H1 (cell line): ENCODE measurements around the gene CSF2RB. TPM values are rescaled to one million over a fixed set of nuclear protein-coding genes. Genes with fewer than 3 reads are reported as not detected.

ENCODE experiments used
- CTCF ChIA-PET: fragments of 300-600 bp; sonication (Branson Sonifier 250); formaldehyde crosslinking; loops from one replicate; lab custom pipeline; 2021; ENCODE audit not compliant: partially characterized antibody; lab: Charles Lee
- POLR2A ChIA-PET: fragments of 300-600 bp; sonication (Branson Sonifier 250); formaldehyde crosslinking; loops from one replicate; lab custom pipeline; 2021; ENCODE audit warnings: inconsistent platforms; ENCODE audit not compliant: partially characterized antibody; lab: Charles Lee
- DNase-seq, 2 experiments: peaks; one replicate each; pipeline versions ENCODE4 v3.0.0 to v3.0.0-alpha.2; 2010 to 2022; ENCODE audit warnings: low spot score in 2 of 2, low read depth in 1 of 2, mixed read lengths in 1 of 2
- FAIRE-seq: peaks from 2 replicates; lab custom pipeline; 2011; peaks lifted over from hg19 to GRCh38; lab: Jason Lieb, UNC
- H2AFZ ChIP-seq: 2 replicates; pipeline ENCODE4 v1.8.1; 2012; ENCODE audit warnings: low read length, inconsistent platforms
- H2AK5ac ChIP-seq: 2 replicates; pipeline ENCODE4 v1.6.1; 2013; ENCODE audit warnings: low read depth, low read length
- H2BK120ac ChIP-seq: replicated peaks from 2 replicates; pipeline ENCODE3; 2013; ENCODE audit warnings: low read depth, low read length, inconsistent platforms
- H2BK12ac ChIP-seq: 2 replicates; pipeline ENCODE4 v1.6.1; 2013; ENCODE audit warnings: low read depth, low read length
- H2BK15ac ChIP-seq: 2 replicates; pipeline ENCODE4 v1.6.1; 2013; ENCODE audit warnings: low read length
- H2BK20ac ChIP-seq: 2 replicates; pipeline ENCODE4 v1.6.1; 2013; ENCODE audit warnings: low read length
- H2BK5ac ChIP-seq: 2 replicates; pipeline ENCODE4 v1.6.1; 2013; ENCODE audit warnings: low read depth, low read length
- H3K14ac ChIP-seq: 2 replicates; pipeline ENCODE4 v1.6.1; 2013; ENCODE audit warnings: inconsistent platforms; ENCODE audit not compliant: insufficient read length
- H3K18ac ChIP-seq: 2 replicates; pipeline ENCODE4 v1.6.1; 2013; ENCODE audit warnings: low read length; ENCODE audit errors: extremely low read depth
- H3K23ac ChIP-seq: 2 replicates; pipeline ENCODE4 v1.6.1; 2013; ENCODE audit warnings: inconsistent platforms; ENCODE audit not compliant: insufficient read length
- H3K23me2 ChIP-seq: 2 replicates; pipeline ENCODE4 v1.6.1; 2013; ENCODE audit warnings: low read depth, low read length
- H3K27ac ChIP-seq: 2 replicates; pipeline ENCODE4 v1.6.1; 2011; ENCODE audit warnings: low read depth, low read length, inconsistent platforms
- H3K27me3 ChIP-seq, 4 experiments: replicated peaks in 1 of 4; 1 replicate in 1 of 4; 2 replicates in 3 of 4; pipeline versions ENCODE4 v1.6.1 to v1.8.1; 2011 to 2013; ENCODE audit warnings: low read length in 3 of 4, mild to moderate bottlenecking in 3 of 4, inconsistent platforms in 2 of 4, mixed read lengths in 2 of 4, moderate library complexity in 1 of 4; ENCODE audit not compliant: control insufficient read depth in 3 of 4, insufficient read depth in 3 of 4; ENCODE audit errors: extremely low read depth in 1 of 4
- H3K36me3 ChIP-seq, 4 experiments: 2 replicates each; pipeline versions ENCODE4 v1.6.1 to v1.8.1; 2011 to 2013; ENCODE audit warnings: mild to moderate bottlenecking in 4 of 4, low read length in 3 of 4, moderate library complexity in 2 of 4, control low read depth in 1 of 4, inconsistent platforms in 1 of 4; ENCODE audit not compliant: insufficient read depth in 4 of 4, control insufficient read depth in 2 of 4
- H3K4ac ChIP-seq: replicated peaks from 2 replicates; pipeline ENCODE3; 2013; ENCODE audit warnings: low read length, low read depth, mixed read lengths, inconsistent platforms; ENCODE audit not compliant: insufficient read length
- H3K4me1 ChIP-seq, 4 experiments: replicated peaks in 1 of 4; 1 replicate in 1 of 4; 2 replicates in 3 of 4; pipeline versions ENCODE4 v1.6.1 to v1.8.1; 2011 to 2013; ENCODE audit warnings: low read length in 3 of 4, inconsistent platforms in 2 of 4, mixed read lengths in 1 of 4; ENCODE audit not compliant: insufficient read depth in 4 of 4, control insufficient read depth in 3 of 4
- H3K4me2 ChIP-seq, 2 experiments: 2 replicates each; pipeline versions ENCODE4 v1.6.1 to v1.8.1; 2011 to 2013; ENCODE audit warnings: low read depth in 2 of 2, low read length in 2 of 2, control low read depth in 1 of 2, inconsistent platforms in 1 of 2, mild to moderate bottlenecking in 1 of 2; ENCODE audit not compliant: insufficient read depth in 1 of 2
- H3K4me3 ChIP-seq, 4 experiments: fragments of 200-600, 300-600 bp in 1 of 4; sonication (generic), shearing (Covaris generic), sonication (Bioruptor Twin) in 1 of 4; 2 replicates each; pipeline versions ENCODE4 v1.5.1 to v1.8.1; 2011 to 2016; ENCODE audit warnings: low read length in 4 of 4, low read depth in 3 of 4, control low read depth in 2 of 4, inconsistent platforms in 2 of 4, mild to moderate bottlenecking in 2 of 4, mixed read lengths in 1 of 4, moderate library complexity in 1 of 4; ENCODE audit not compliant: insufficient read depth in 2 of 4; ENCODE audit errors: extremely low read depth in 1 of 4
- H3K56ac ChIP-seq: replicated peaks from 2 replicates; pipeline ENCODE3; 2013; ENCODE audit warnings: low read depth, mild to moderate bottlenecking, mixed read lengths, low read length, inconsistent platforms; ENCODE audit not compliant: insufficient read length
- H3K79me1 ChIP-seq: 2 replicates; pipeline ENCODE4 v1.6.1; 2013; ENCODE audit warnings: low read depth, low read length, control low read depth
- H3K79me2 ChIP-seq, 2 experiments: 2 replicates each; pipeline versions ENCODE4 v1.6.1 to v1.8.1; 2012 to 2013; ENCODE audit warnings: low read length in 2 of 2, mild to moderate bottlenecking in 2 of 2, inconsistent platforms in 1 of 2; ENCODE audit not compliant: insufficient read depth in 2 of 2, control insufficient read depth in 1 of 2
- H3K9ac ChIP-seq, 4 experiments: replicated peaks in 1 of 4; 1 replicate in 1 of 4; 2 replicates in 3 of 4; pipeline versions ENCODE4 v1.6.1 to v1.8.1; 2011 to 2013; ENCODE audit warnings: low read depth in 3 of 4, low read length in 3 of 4, control low read depth in 2 of 4, mild to moderate bottlenecking in 2 of 4, moderate library complexity in 2 of 4, inconsistent platforms in 1 of 4; ENCODE audit errors: extremely low read depth in 1 of 4
- H3K9me3 ChIP-seq, 2 experiments: 2 replicates each; pipeline versions ENCODE4 v1.6.1 to v1.8.1; 2012 to 2013; ENCODE audit warnings: mild to moderate bottlenecking in 2 of 2, moderate library complexity in 2 of 2, control low read depth in 1 of 2, inconsistent platforms in 1 of 2, low read depth in 1 of 2, low read length in 1 of 2, mixed read lengths in 1 of 2; ENCODE audit not compliant: insufficient read depth in 2 of 2
- H4K20me1 ChIP-seq, 2 experiments: replicated peaks in 1 of 2; 2 replicates each; pipeline versions ENCODE3 to v1.8.1; 2011 to 2013; ENCODE audit warnings: inconsistent platforms in 2 of 2, low read length in 2 of 2, mild to moderate bottlenecking in 1 of 2; ENCODE audit not compliant: insufficient read depth in 2 of 2, control insufficient read depth in 1 of 2
- H4K5ac ChIP-seq: 2 replicates; pipeline ENCODE4 v1.6.1; 2013; ENCODE audit warnings: low read length, low read depth, mixed read lengths, inconsistent platforms; ENCODE audit not compliant: insufficient read length
- H4K8ac ChIP-seq: 2 replicates; pipeline ENCODE4 v1.8.0; 2013; ENCODE audit warnings: mild to moderate bottlenecking, moderate library complexity, low read length, inconsistent platforms; ENCODE audit not compliant: insufficient read depth; ENCODE audit errors: extremely low read depth
- H4K91ac ChIP-seq: replicated peaks from 2 replicates; pipeline ENCODE3; 2013; ENCODE audit warnings: low read length, mixed read lengths, inconsistent platforms; ENCODE audit not compliant: insufficient read length
- ATF2 ChIP-seq: IDR thresholded peaks from 2 replicates; pipeline ENCODE4 v1.6.1; 2012; ENCODE audit warnings: low read length, inconsistent platforms
- CEBPB ChIP-seq: IDR thresholded peaks from 2 replicates; pipeline ENCODE4 v1.6.1; 2012; ENCODE audit warnings: low read depth, low read length
- CHD1 ChIP-seq: IDR thresholded peaks from 2 replicates; pipeline ENCODE4 v1.6.1; 2012; ENCODE audit warnings: low read depth, low read length, improper control_type of control experiment
- EP300 ChIP-seq, 2 experiments: IDR thresholded peaks; 1 replicate in 1 of 2; 2 replicates in 1 of 2; pipeline ENCODE4 v1.6.1; 2011 to 2012; ENCODE audit warnings: low read depth in 2 of 2, low read length in 2 of 2, mild to moderate bottlenecking in 2 of 2, borderline replicate concordance in 1 of 2, inconsistent platforms in 1 of 2, moderate library complexity in 1 of 2
- GABPA ChIP-seq: IDR thresholded peaks from 2 replicates; pipeline ENCODE4 v1.6.1; 2011; ENCODE audit warnings: mild to moderate bottlenecking, low read length, moderate library complexity, borderline replicate concordance; ENCODE audit not compliant: insufficient read depth
- RFX5 ChIP-seq: IDR thresholded peaks from 2 replicates; pipeline ENCODE4 v1.6.1; 2011; ENCODE audit warnings: low read depth, low read length, improper control_type of control experiment, borderline replicate concordance
- SP4 ChIP-seq: IDR thresholded peaks from 2 replicates; pipeline ENCODE4 v1.6.1; 2012; ENCODE audit warnings: low read length, inconsistent platforms
- USF2 ChIP-seq: IDR thresholded peaks from 2 replicates; pipeline ENCODE4 v1.6.1; 2011; ENCODE audit warnings: low read length, improper control_type of control experiment
- ZNF274 ChIP-seq: IDR thresholded peaks from 2 replicates; pipeline ENCODE4 v1.7.0; 2012; ENCODE audit warnings: low read length, borderline replicate concordance; ENCODE audit errors: extremely low read depth
- whole genome bisulfite sequencing, 2 experiments: shearing (Covaris generic) in 1 of 2; methylation state at CpG; one replicate each; pipeline versions ENCODE4 v1.1.6 to v1.1.7; 2013 to 2015; ENCODE audit warnings: low lambda C conversion rate in 2 of 2, mixed read lengths in 2 of 2, inconsistent platforms in 1 of 2, low coverage in 1 of 2, missing lambda C conversion rate in 1 of 2; ENCODE audit not compliant: insufficient replicate concordance in 2 of 2, insufficient coverage in 1 of 2, insufficient read length in 1 of 2; ENCODE audit errors: extremely low coverage in 1 of 2, missing lambda C conversion rate in 1 of 2; 5-methylcytosine and 5-hydroxymethylcytosine counted together
- polyA plus RNA-seq, 7 experiments: library from polyadenylated mRNA; depleted of rRNA in 3 of 7; stranded (reverse) in 5 of 7; unstranded in 2 of 7; fragments of >200 nt in 5 of 7; fragments of 200-250 nt in 2 of 7; gene quantifications; 1 replicate in 5 of 7; 2 replicates in 1 of 7; 4 replicates in 1 of 7; pipeline versions ENCODE4 v1.2.1 to v1.2.3, GENCODE V29; 2011 to 2013; ENCODE audit warnings: missing spikeins in 2 of 7, mixed read lengths in 2 of 7
- total RNA-seq: library from RNA; stranded (reverse); fragmentation: NEBNext Ultra II Directional; extraction: Animal tissue kit (Norgen Biotek cat#: 25700); gene quantifications from 2 replicates; pipeline ENCODE4 v1.2.1, GENCODE V29; 2021

The CSF2RB gene
- total and polyA plus RNA-seq, 2 of the 8 experiments (the other 6 are each of a cell fraction or from before 2014, with no cell fraction given): not detected

- Histone ChIP-seq H3K9me3 (no peaks in the 10 kb centered on the region), H3K79me1 (no peaks in the 10 kb centered on the region), H3K27ac (no peak overlapping the region), H3K18ac (no peak overlapping the region), H3K4me2 (no peak overlapping the region), H2BK20ac (no peak overlapping the region), H2BK5ac (no peak overlapping the region), H2AK5ac (no peak overlapping the region), H4K91ac (no peak overlapping the region), H2BK15ac (no peak overlapping the region), H3K56ac (no peak overlapping the region), H3K14ac (no peak overlapping the region), H2BK12ac (no peak overlapping the region), H3K27me3 (no peaks in the 10 kb centered on the region; a peak in 1 of 7 replicates), H4K20me1 (no peaks in the 10 kb centered on the region), H4K5ac (no peak overlapping the region), H4K8ac (no peak overlapping the region), H3K79me2 (no peaks in the 10 kb centered on the region), H3K36me3 (no peaks in the 10 kb centered on the region), H3K4me3 (no peak overlapping the region), H3K23me2 (no peaks in the 10 kb centered on the region), H3K9ac (no peak overlapping the region), H3K23ac (no peak overlapping the region), H2BK120ac (no peak overlapping the region), H2AFZ (no peak overlapping the region), H3K4ac (no peak overlapping the region), H3K4me1 (0 out of 7 replicates have a peak, but pooled peaks cover 0 to 2% (median 0%) of the 10 kb centered on the region in 4 experiments)
- ChIA-PET CTCF (interaction anchor here (0.6 to 2.2 kb wide), 5 partner anchors 23 to 261 kb away, joined by 3 to 7 read pairs (median 4); partner anchors contain the start of gene CSF2RB), POLR2A (no interaction called here)
- no peak for FAIRE-seq
- 88% methylated on average over 19 of the region's 20 CpGs; no CpG with 5 or more reads in 1 of the 2 experiments for WGBS, 2 experiments
- DNase-seq: peak in 1 of 2 experiments; percentile 37
- TF ChIP-seq CEBPB: no peak
- no peak for TF ChIP-seq GABPA
- no peak for TF ChIP-seq ATF2
- TF ChIP-seq RFX5: no peak
- no peak for TF ChIP-seq USF2
- TF ChIP-seq CHD1: no peak
- TF ChIP-seq SP4: no peak
- TF ChIP-seq ZNF274: no peak
- TF ChIP-seq EP300 (IDR thresholded peaks at IDR 0.05; ENCODE audit: borderline replicate concordance in 1 of 2, low read depth in 2 of 2, low read length in 2 of 2): no peak
Measured at GRCh38 chr22:36936362-36937116, 23.1 kb downstream of the CSF2RB start.
